CD4-positive, alpha-beta T cell treated with Interleukin-4 for 4 hours (primary cell): Measurements from ENCODE around the gene PDE10A.
"Not testable (repeated sequence)": the region's sequence is repeated elsewhere in the genome, so short reads cannot be mapped to it uniquely, and the experiment has no call there.

Source experiments
- DNase-seq: peaks from one replicate; pipeline ENCODE4 v3.0.0-alpha.2; 2020

The PDE10A gene

GRCh38 chr6:165618891-165619290 lies 44.1 kb downstream of the PDE10A start:
- DNase-seq: not testable (repeated sequence)

DNA sequence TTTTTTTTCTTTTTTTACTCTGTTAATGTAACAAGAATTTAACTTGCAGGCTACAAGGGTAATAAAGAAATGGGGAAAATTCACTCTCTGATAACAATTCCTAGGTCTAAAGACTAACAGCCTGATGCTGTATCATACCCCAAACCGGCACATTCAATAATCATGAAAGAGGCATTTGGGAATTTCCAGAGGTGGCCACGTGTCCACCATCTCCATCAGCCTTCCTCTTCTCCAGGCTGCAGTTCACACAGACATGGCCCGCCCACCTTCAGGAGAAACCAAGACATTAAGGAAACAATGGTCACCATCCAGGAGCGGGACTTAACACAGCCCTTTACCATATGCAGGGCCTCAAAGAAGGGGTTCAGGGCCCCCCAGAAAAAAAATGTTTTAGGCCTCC lies 44.8 kb downstream of the PDE10A start:
- no peak for DNase-seq

DNA sequence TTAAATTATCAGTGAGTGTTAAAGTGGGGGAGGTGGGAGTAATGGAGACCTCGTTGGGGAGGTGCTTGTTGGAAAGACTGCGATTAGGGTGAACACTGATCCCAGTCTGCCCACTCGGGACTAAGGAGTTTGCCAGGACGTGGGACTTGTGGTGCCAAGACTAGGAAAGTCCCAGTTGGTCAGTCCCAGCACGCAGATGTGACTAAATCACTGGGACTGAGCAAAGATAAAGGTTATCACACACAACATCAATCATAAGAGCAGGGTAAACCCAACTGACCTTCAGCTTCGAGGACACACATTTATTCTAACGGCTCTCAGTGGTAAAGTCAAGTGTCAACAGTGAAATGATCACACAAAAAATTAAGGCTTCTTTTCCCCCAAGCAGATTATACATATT lies 45.5 kb downstream of the PDE10A start:
- no peak for DNase-seq

- DNase-seq: no peak
Measured at GRCh38 chr6:165616116-165616515, 46.9 kb downstream of the PDE10A start.

DNA sequence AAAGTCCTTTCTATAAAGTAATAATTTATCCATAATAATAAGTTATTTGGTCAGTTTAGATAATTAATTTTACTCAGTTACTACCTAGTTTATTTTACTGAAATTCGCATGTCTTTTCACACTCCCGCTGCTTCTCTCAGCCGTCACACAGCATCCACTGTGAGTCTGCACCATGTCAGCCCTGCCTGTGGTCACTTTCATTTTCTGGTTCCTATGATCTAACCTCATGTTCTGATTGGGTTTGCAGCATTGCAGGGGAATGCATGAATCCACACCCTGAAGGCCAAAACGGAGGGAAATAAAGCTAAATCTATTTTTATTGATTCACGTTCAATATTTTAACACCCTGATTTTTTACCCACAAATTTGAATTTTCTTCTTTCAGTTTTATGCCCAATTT lies 47.4 kb downstream of the PDE10A start:
- DNase-seq: no peak

DNA sequence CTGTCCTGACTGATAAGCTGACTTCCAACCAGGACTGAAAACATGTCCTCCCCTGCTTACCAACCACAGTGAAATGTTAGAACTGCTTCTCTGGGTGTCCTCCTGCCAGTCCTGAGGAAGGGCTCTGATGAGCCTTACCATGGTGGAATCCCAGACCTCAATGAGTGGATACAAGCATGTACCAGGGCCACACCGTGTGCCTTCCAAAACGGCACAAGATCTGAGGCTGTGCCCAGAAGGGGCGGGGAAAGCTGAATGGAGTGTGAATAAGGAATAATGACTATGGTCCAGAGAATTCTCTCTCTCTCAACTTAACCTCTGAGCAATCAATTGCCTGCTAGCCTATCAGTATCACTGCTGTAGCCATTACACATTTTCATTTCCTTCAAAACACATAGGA lies 51.7 kb downstream of the PDE10A start:
- DNase-seq: no peak

GRCh38 chr6:165608577-165608976 lies 54.5 kb downstream of the PDE10A start:
- DNase-seq: not testable (repeated sequence)

DNA sequence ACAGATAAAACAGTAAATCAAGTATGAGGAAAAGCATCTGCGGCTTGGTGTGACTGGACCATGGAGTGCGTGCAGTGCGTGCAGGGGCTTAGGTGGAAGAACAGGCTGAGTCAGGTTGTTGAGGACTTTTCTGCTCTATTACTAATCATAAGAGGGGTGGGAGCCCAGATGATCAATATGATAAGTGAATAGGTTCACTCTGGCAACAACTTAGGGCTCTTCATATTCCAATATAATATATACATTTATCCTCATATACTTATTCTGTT lies 56.4 kb downstream of the PDE10A start:
- no peak for DNase-seq

DNA sequence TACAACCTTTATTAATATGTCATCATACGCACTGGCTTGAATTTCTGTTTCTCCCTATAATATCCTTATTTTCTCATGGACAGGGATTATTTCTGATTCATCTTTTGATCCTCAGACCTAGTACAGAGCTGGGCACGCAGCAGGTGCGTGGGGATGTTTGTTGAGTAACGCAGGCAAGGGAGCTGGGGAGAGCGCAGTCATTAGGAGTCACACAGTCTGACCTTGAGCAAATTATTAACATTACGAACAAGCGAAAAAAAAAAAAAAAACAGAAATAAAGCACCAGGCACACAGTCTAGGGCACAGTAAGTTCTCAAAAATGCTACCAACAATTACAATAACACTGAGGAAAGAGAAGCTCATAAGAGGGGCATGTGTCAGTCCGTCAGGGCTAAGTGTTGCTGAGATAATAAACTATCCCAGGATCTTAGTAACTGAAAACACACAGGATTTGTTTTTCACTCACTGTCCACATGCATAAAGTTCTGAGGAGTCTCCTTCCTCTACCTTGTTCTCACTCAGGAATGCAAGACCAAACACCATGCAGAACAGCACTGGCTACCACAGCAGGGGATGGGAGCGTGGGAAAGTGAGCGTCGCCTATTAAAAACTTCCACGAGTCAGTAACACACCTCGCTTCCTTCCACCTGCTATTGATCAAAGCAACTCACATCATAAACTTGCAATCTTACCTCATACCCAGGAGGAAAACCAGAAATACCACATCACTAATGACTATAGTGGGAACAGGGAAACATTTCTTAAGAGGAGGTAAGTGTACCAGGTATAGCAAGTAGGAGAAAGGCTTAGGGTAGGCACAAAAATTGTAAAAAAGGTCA lies 56.9 kb downstream of the PDE10A start:
- DNase-seq: no peak

GRCh38 chr6:165605182-165605875 lies 57.7 kb downstream of the PDE10A start:
- DNase-seq: no peak

- DNase-seq: no peak
Measured at GRCh38 chr6:165602291-165602690, 60.8 kb downstream of the PDE10A start.

GRCh38 chr6:165600606-165601005 lies 62.4 kb downstream of the PDE10A start:
- no peak for DNase-seq

DNA sequence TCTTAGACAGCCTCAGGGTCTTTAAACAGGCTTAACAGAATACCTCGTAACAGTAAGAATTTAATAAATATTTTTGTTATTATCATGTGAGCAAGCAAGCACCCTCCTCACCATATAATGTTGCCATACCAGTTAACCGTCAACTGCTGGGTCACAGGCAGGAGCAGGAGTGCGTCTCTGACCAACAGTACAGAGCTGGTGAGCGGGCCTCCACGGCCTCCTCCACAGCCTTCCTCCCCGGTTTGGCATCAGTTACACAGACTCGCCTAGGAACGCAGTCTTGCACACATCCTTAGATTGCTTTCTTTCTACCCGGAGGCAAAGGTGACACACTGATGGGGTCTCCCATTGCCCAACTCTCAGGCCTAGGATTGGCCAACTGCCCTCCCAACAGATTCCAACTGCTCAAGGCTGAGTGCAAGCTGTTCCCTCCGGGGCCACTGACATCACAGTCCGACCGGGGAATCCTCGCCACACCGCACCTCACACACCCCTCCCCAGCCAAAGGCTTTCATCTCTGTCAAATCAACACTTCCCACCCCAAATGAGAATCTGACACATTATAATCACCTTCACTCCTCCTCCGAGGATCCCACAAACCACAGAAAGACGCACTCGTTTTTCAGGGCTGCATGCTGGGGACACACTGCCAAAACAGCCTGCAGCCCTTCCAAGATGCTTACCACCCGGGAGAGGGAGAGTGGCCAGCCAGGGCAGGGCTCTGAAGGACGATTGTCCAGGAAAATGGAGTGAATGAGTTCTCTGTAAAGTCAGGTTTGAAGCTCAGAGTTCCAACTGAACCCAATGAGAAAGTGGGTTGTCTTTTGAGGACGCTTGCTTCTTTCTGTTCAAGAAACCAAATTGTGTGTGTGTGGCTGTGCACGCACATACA lies 63.2 kb downstream of the PDE10A start:
- DNase-seq: no peak

DNA sequence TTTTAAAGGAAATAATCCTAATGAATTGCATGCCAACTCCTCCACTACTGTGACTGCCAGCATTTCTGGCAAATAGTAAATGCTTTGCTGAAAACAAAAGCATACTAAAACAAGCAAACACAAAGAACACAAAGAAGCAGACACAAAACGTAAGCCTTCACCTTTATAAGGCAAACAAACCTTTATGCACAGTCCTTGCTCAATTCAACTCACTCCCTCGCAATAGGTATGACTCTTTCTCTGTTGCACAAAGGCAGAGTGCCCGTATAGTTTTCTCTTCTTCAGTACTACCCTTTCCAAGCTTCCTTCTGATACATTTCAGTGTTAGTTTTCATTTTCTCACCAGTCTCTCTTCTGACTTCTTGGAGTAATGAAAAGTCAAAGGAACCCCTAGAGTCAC lies 63.9 kb downstream of the PDE10A start:
- DNase-seq: no peak

- no peak for DNase-seq
Measured at GRCh38 chr6:165597821-165598220, 65.2 kb downstream of the PDE10A start.

GRCh38 chr6:165594584-165595333 lies 68.3 kb downstream of the PDE10A start:
- DNase-seq: no peak

DNA sequence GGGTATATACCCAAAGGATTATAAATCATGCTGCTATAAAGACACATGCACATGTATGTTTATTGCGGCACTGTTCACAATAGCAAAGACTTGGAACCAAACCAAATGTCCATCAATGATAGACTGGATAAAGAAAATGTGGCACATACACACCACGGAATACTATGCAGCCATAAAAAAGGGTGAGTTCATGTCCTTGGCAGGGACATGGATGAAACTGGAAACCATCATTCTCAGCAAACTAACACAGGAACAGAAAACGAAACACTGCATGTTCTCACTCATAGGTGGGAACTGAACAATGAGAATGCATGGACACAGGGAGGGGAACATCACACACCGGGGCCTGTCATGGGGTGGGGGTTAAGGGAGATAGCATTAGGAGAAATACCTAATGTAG lies 70.1 kb downstream of the PDE10A start:
- not testable (repeated sequence) for DNase-seq

DNA sequence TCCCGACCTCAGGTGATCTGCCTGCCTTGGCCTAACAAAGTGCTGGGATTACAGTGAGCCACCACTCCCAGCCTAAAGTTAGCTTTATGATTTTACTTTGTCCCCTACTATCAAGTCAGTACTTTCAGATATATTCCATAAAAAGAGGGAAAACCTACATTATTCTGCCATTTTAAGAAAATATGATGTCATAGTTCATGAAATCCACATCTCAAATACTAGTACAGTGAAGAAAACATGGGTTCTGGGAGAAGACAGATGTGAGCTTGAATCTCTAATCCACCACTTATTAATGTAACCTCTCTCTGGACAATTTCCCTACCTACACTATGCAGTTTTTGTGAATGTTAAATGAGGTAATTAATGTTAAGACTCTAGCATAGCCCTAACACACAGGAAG lies 74.5 kb downstream of the PDE10A start:
- no peak for DNase-seq

GRCh38 chr6:165587206-165587605 lies 75.8 kb downstream of the PDE10A start:
- DNase-seq: no peak

- no peak for DNase-seq
Measured at GRCh38 chr6:165586706-165587105, 76.3 kb downstream of the PDE10A start.

- no peak for DNase-seq
Measured at GRCh38 chr6:165585060-165585459, 78.0 kb downstream of the PDE10A start.

DNA sequence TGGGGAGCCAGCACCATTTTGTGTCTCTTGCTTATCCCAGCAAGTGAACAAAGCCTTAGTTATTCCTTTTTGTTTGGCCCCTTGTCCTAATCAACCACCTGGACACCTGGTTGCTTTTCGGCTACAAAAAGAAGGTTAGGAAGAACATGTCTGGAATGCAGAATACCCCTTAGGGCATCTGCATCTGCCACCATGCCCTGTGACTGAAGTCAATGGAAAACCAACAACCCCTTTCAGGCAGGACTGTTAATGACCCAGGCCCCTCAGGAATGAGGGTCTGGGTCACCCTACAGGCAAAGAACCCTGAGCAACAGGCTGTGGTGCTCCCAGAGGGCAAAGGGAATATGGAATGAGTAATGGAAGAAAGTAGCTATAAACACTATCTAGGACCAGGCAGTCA lies 78.5 kb downstream of the PDE10A start:
- no peak for DNase-seq

GRCh38 chr6:165581678-165582077 lies 81.4 kb downstream of the PDE10A start:
- no peak for DNase-seq
